ENCODE results near the gene NTSR1.

The NTSR1 gene

DNA sequence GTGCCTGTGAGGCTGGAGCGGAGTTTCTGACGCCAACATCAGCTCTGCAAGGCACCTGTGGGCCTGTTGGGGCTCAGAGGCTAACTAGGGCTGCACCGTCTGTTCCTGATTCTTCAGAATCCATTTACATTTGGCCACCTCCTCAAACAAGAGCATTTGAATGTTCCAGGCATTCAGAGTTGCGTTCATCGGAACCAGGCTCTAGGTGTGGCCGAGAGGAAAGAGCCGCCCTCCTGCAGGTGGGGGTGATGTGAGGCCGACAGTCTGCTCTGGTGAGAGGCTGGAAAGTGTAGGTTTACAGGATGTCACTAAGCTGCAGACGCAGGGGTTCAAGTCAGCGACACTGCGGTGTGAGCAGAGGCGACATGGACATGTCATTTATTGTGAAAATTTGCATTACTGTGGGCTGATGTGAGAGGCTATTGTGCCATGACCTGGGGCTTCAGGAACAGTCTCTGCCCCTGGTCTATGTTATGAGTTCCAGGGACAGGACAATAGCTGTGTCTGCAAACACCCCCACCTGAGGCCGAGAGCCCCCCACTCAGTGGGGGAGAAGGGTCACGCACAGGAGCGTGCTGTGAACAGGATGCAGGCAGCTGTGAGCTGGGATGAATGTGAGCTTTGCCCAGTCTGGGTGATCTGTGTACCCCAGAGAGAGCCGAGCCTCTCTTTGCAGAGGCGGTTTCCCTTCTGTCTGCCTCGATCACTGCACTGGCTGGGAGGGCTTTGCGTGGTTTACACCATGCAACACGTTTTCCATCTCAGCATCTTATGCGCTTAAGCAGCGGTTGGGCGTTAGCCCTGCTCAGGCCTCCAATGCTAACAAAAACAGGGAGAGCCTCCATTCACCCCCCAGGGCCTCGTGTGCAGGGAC is 45.3 kb upstream of the NTSR1 start:
- Histone ChIP-seq H3K27ac (no peak overlapping the region), H3K4me3 (no peak overlapping the region)
- TF ChIP-seq, protein P1, sequence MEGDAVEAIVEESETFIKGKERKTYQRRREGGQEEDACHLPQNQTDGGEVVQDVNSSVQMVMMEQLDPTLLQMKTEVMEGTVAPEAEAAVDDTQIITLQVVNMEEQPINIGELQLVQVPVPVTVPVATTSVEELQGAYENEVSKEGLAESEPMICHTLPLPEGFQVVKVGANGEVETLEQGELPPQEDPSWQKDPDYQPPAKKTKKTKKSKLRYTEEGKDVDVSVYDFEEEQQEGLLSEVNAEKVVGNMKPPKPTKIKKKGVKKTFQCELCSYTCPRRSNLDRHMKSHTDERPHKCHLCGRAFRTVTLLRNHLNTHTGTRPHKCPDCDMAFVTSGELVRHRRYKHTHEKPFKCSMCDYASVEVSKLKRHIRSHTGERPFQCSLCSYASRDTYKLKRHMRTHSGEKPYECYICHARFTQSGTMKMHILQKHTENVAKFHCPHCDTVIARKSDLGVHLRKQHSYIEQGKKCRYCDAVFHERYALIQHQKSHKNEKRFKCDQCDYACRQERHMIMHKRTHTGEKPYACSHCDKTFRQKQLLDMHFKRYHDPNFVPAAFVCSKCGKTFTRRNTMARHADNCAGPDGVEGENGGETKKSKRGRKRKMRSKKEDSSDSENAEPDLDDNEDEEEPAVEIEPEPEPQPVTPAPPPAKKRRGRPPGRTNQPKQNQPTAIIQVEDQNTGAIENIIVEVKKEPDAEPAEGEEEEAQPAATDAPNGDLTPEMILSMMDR (IDR thresholded peaks at IDR 0.05), result no peak
- no peak for DNase-seq (ENCODE audit: low spot score)

DNA sequence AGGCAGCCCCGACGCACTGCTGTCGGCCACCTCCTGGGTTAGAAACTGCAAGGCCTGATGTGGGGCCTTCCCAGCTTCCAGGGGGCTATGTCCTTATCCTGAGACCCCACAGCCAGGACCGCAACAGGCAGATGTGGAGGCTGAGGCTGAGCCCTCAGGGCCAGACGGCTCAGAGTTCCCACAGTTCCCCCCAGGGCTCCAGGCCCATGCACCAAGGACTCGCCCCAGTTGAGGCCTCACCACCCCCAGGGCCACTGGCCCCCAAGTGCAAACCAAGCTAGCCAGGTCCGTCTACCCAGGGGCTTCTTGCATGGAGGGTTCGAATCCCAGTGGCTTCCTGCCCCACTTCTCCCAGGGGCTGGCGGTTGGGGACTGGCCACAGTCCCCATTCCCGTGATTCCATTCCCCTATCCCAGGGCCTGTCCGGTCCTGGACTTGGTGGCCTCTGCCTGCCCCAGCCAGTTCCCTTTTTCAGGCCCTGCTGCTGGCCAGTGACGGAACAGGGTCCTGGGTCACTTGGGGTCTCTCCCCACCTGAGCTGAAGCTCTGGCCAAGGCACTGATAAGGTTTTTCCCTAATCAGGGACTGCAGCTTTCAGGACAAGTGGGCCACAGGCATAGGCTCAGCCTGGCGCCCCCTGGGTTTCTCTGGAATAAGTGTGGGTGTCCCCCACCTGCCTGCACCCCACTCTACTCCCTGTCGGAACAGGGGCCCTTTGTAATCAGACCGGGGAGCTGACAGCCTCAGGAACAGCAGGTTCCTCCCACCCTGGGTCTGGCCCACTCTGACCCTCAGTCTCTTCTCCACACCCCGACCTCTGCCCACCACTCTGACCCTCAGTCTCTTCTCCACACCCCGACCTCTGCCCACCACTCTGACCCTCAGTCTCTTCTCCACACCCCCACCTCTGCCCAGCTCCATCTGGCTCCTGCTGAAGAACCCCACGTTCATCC is 44.3 kb upstream of the NTSR1 start:
- DNase-seq (ENCODE audit: low spot score), result no peak
- Histone ChIP-seq H3K4me3 (no peak overlapping the region), H3K27ac (no peak overlapping the region)
- TF ChIP-seq, protein P1 (IDR thresholded peaks at IDR 0.05), result no peak

DNA sequence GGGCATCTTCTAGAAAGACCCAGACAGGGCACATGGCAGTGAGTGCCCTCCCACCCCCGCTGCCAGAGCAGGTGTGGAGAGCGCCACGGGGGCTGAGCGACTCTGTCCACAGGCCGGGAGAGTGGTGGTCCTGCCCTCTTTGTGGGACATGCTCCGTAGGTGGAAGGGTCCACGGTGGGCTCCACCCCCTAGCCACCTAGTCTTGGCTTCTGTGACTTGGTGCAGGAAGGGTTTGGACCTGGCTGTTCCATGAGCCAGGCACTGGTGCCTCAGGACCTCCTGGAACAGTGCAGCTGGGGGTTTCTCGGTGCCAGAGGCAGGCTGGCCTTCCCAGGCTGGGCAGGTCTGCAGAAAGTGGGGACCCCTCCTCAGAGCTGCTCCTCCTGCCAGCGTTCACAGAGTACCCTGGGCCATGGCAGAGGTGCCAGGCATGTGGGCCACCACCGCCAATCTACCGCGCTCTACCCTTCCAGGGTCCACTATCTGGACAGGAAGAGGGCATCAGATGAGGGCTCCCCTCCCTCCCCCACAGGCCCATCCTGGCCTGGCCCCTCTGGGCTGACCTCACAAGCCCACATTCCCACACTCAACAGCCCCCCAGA is 43.4 kb upstream of the NTSR1 start:
- no peak overlapping the region for H3K4me3 ChIP-seq
- DNase-seq (ENCODE audit: low spot score), result no peak
- TF ChIP-seq, protein P1 (IDR thresholded peaks at IDR 0.05), result no peak
- no peak overlapping the region for H3K27ac ChIP-seq

DNA sequence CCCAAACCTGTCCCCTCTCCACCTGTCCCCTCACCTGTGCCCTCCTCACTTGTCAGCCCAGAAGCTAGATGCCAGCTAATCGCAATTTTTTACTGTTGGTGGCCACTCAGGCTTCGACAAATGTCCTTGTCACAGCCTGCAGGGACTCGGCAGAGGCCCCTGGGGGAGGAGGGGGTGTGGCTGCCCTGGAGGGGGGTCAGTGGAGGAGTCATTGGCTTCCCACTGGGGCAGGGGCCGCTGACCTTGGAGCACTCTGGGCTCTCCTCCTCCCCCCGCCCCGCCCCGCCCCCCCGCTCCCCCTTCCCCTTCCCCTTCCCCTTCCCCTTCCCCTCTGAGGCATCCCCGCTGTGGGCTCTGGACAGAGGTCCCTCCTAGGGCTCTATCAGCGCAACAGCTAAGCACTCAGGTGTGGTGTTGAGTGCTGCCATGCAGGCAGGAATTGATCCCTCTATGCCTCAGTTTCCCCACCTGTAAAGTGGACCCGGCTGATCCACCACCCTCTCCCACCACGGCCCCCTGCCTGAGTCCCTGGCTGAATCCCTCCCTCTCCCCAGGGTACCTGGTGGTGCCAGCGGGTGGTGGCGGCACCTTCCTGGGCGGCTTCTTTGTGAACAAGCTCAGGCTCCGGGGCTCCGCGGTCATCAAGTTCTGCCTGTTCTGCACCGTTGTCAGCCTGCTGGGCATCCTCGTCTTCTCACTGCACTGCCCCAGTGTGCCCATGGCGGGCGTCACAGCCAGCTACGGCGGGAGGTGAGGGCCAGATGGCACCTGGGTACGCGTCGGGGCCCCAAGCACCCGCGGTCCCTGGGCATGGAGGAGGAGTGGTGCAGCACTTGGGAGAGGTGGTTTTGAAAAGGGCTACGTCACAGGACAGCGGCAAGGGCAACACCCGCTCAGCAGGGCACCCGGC is 42.6 kb upstream of the NTSR1 start:
- TF ChIP-seq, protein P1 (IDR thresholded peaks at IDR 0.05), result no peak
- Histone ChIP-seq H3K4me3 (no peak overlapping the region), H3K27ac (no peak overlapping the region)
- DNase-seq (ENCODE audit: low spot score), result no peak

DNA sequence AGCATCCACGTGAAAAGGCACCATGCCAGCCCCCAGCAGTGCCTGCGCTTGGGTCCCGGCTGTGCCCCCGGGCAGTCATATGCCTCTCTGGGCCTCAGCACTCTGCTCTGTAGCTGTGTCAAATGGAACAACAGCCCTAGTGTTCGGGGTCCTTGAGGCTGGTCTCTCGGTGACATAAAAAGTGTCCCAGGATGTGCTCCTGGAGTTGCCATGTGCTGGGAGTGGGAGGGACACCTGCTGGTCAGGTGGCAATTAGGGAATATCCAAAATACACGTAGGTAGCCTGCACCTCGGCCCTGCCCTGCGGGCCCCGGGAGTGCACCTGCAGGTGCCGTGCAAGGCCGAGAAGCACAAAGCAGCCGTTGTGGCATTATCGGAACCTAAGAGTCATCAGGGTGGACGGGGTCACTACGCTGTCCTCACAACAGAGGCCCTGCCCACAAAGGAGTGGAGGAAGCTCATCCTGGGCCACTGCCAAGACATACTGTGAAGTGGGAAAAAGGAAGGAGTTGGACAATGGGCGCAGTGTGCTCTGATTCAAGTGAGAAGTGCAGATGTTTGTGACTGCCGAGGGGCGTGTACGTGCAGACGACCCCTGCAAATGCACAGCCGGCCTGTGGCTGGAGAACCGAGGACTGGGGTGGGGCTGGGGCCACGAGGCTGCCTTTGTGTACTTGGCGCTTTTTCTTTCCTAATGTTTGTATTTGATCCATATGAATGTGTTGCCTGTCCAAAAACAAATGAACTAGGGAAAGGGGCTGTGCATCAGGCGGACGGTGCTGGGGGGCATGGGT is 41.7 kb upstream of the NTSR1 start:
- no peak overlapping the region for H3K4me3 ChIP-seq
- DNase-seq (ENCODE audit: low spot score), result no peak
- TF ChIP-seq, protein P1 (IDR thresholded peaks at IDR 0.05), result no peak
- H3K27ac ChIP-seq, result peak overlapping the region in 1 of 2 donors; percentile 28

Measured in coronary artery (tissue), 2 donors.